Glutamatergic neuron (in vitro differentiated cells): Measurements from ENCODE around the gene DDX28. TPM values are rescaled to one million over a fixed set of nuclear protein-coding genes. Genes with fewer than 3 reads are reported as not detected.

Experiments used
- DNase-seq: peaks from one replicate; pipeline ENCODE4 v3.0.0; 2022
- H3K27ac Mint-ChIP-seq: one replicate; pipeline ENCODE4 v1.8.0; 2020; ENCODE audit warnings: mild to moderate bottlenecking, mixed read lengths, inconsistent platforms; ENCODE audit not compliant: unreplicated experiment
- H3K27me3 Mint-ChIP-seq: one replicate; pipeline ENCODE4 v1.8.0; 2020; ENCODE audit warnings: mild to moderate bottlenecking, moderate library complexity, mixed read lengths, inconsistent platforms; ENCODE audit not compliant: unreplicated experiment
- H3K36me3 Mint-ChIP-seq: one replicate; pipeline ENCODE4 v1.8.0; 2020; ENCODE audit warnings: mild to moderate bottlenecking, mixed read lengths, inconsistent platforms; ENCODE audit not compliant: unreplicated experiment
- H3K4me1 Mint-ChIP-seq: one replicate; pipeline ENCODE4 v1.8.0; 2020; ENCODE audit warnings: mild to moderate bottlenecking, low read depth, mixed read lengths, inconsistent platforms; ENCODE audit not compliant: unreplicated experiment
- H3K4me3 Mint-ChIP-seq: one replicate; pipeline ENCODE4 v1.8.0; 2020; ENCODE audit warnings: mild to moderate bottlenecking, mixed read lengths, inconsistent platforms; ENCODE audit not compliant: unreplicated experiment
- H3K9me3 Mint-ChIP-seq: one replicate; pipeline ENCODE4 v1.8.0; 2020; ENCODE audit warnings: mild to moderate bottlenecking, moderate library complexity, mixed read lengths, inconsistent platforms; ENCODE audit not compliant: unreplicated experiment
- CTCF ChIP-seq: fragments of 200-600 bp; sonication (generic); IDR thresholded peaks from one replicate; pipeline ENCODE4 v1.5.0; 2021; ENCODE audit not compliant: partially characterized antibody, unreplicated experiment
- total RNA-seq: library from RNA; stranded (reverse); fragmentation: NEBNext Ultra II Directional; extraction: Animal tissue kit (Norgen Biotek cat#: 25700); gene quantifications from one replicate; pipeline ENCODE4 v1.2.1, GENCODE V29; 2021; ENCODE audit not compliant: unreplicated experiment

DDX28 gene
- total RNA-seq, 1 donor from 2014 or later, result 6.7 TPM

GRCh38 chr16:67979955-67980678 lies 42.9 kb downstream of the DDX28 start, which contains the start of gene DPEP3:
Gene DPEP3 (minus strand): TSS chr16:67980499. CDS start chr16:67980380, 119 bp downstream.
- Mint-ChIP-seq H3K27me3 (no peaks in the 10 kb centered on the region), H3K36me3 (peaks cover 5% of the 10 kb centered on the region), H3K27ac (no peak within 1 kb of the TSS), H3K4me1 (peaks cover 4% of the 10 kb centered on the region), H3K9me3 (peaks cover 9% of the 10 kb centered on the region), H3K4me3 (no peak within 1 kb of the TSS)
- peak; percentile 34 for DNase-seq
- peak; percentile 28 for TF ChIP-seq CTCF

DNA sequence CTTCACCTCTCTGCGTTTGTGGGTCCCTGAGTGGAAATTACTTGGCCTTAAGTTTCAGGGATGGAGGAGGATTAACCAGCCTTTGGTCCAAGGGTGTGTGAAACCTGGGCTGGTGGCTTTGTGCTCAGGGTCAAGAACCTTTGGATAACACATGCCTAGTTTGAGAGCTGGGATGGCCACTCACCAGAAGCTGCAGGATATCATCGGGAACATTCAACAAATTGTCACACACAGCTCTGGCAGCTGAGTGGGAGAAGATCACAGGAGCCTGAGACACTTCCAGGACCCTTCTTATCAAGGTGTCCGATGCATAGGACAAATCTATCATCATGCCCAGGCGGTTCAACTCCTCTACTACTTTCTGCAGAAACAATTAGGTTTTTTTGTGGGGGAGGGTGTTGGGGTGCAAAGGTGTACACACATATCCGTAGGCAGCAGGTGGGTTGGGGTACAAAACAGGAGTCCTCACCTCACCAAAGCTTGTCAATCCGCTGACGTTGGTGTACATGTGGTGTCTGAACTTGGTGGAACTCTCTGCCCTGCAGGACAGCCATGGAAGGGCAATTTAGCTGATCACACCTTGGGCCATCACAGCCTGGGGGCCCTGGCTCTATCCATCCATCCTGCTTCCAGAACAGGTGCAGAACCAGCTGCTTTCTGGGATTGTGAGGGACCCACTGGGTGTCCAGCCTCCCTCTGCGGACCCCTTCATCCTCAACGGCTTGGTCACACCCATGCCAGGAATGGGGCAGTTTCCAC lies 45.4 kb downstream of the DDX28 start:
- Mint-ChIP-seq H3K27ac (no peak overlapping the region), H3K9me3 (peaks cover 5% of the 10 kb centered on the region), H3K36me3 (peaks cover under 1% of the 10 kb centered on the region), H3K27me3 (no peaks in the 10 kb centered on the region), H3K4me1 (peaks cover 2% of the 10 kb centered on the region), H3K4me3 (no peak overlapping the region)
- TF ChIP-seq CTCF, result no peak
- DNase-seq, result no peak

GRCh38 chr16:67977005-67977404 lies 46.0 kb downstream of the DDX28 start:
- H3K4me3 Mint-ChIP-seq, result no peak overlapping the region
- no peak overlapping the region for H3K27ac Mint-ChIP-seq
- H3K36me3 Mint-ChIP-seq, result no peaks in the 10 kb centered on the region
- DNase-seq, result no peak
- H3K4me1 Mint-ChIP-seq, result peaks cover 2% of the 10 kb centered on the region
- peaks cover 5% of the 10 kb centered on the region for H3K9me3 Mint-ChIP-seq
- no peak for TF ChIP-seq CTCF
- H3K27me3 Mint-ChIP-seq, result no peaks in the 10 kb centered on the region

DNA sequence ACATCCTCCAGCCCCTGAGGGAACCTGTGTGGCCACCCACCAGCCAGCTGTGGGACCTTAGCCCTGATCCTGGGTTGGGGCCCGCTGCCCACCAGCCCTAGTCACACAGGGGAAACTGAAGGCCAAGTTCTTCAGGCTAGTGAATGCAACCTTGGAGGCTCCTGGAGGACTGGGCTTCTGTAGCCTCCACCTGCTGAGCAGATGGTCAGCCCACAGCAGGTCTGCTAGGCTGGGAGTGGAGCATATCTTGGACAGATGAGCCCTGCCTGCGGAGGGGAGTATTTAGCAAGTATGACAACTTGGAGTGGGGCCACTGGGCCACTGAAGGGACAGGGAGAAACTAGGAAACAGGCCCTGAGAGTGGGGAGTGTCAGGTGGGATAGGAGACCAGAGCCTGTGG lies 46.8 kb downstream of the DDX28 start:
- Mint-ChIP-seq H3K4me3 (no peak overlapping the region), H3K36me3 (no peaks in the 10 kb centered on the region), H3K27ac (no peak overlapping the region), H3K27me3 (no peaks in the 10 kb centered on the region), H3K9me3 (peaks cover 5% of the 10 kb centered on the region), H3K4me1 (peaks cover 2% of the 10 kb centered on the region)
- DNase-seq, result no peak
- TF ChIP-seq CTCF, result no peak
